Upper lobe of right lung (tissue), 1 donor: ENCODE data around the gene TAS1R2. TPM values are rescaled to one million over a fixed set of nuclear protein-coding genes. Genes with fewer than 3 reads are reported as not detected.

Source experiments
- ATAC-seq: fragments of 200-7000 bp; cut with Tn5 transposase; one replicate; pipeline ENCODE4 v1.9.1; 2020; ENCODE audit warnings: mild to moderate bottlenecking, moderate library complexity
- DNase-seq: peaks from one replicate; pipeline ENCODE4 v3.0.0-alpha.2; 2020
- H3K27ac ChIP-seq: fragments of 200-600 bp; one replicate; pipeline ENCODE4 v1.8.0; 2022
- H3K27me3 ChIP-seq: fragments of 200-600 bp; one replicate; pipeline ENCODE4 v1.8.0; 2022; ENCODE audit warnings: mild to moderate bottlenecking
- H3K36me3 ChIP-seq: fragments of 200-600 bp; one replicate; pipeline ENCODE4 v1.8.0; 2022
- H3K4me1 ChIP-seq: fragments of 200-600 bp; one replicate; pipeline ENCODE4 v1.8.0; 2022
- H3K4me3 ChIP-seq: fragments of 200-600 bp; one replicate; pipeline ENCODE4 v1.8.0; 2022; ENCODE audit warnings: mild to moderate bottlenecking
- H3K9me3 ChIP-seq: fragments of 200-600 bp; one replicate; pipeline ENCODE4 v1.8.0; 2022
- CTCF ChIP-seq: fragments of 200-600 bp; IDR thresholded peaks from one replicate; pipeline ENCODE4 v1.8.0; 2022; ENCODE audit warnings: antibody characterized with exemption
- intact Hi-C: fragments of 100-400 bp; cut with DNase I; formaldehyde crosslinking; loops from one replicate; pipeline ENCODE4 v1.11.0; 2022
- long read RNA-seq: library from polyadenylated mRNA; unstranded; transcript quantifications from one replicate; pipeline ENCODE4 v2.0.0, GENCODE V29; 2021
- total RNA-seq: library from RNA; stranded (reverse); fragmentation: NEBNext Ultra II Directional; extraction: Animal tissue kit (Norgen Biotek cat#: 25700); gene quantifications from one replicate; pipeline ENCODE4 v1.2.1, GENCODE V29; 2021
- donor health status: DM: no; HTN: yes; CAD: no; lungs with severe emphysema.

TAS1R2 gene
- total RNA-seq: not detected
- long read RNA-seq: 0 reads

GRCh38 chr1:18859560-18859959 is at the start of gene TAS1R2:
Gene TAS1R2, minus strand, starts transcription at chr1:18859660. Its CDS starts 0 bp downstream, at chr1:18859660.
- no peak within 1 kb of the TSS for H3K4me3 ChIP-seq
- ATAC-seq: no peak
- no peak within 1 kb of the TSS for H3K27ac ChIP-seq
- no peaks in the 10 kb centered on the region for H3K9me3 ChIP-seq
- H3K27me3 ChIP-seq: no peaks in the 10 kb centered on the region
- intact Hi-C loops: no loop called here
- no peak for DNase-seq
- no peaks in the 10 kb centered on the region for H3K36me3 ChIP-seq
- no peak for TF ChIP-seq CTCF
- no peaks in the 10 kb centered on the region for H3K4me1 ChIP-seq

GRCh38 chr1:18907917-18908845 is 48.7 kb upstream of the TAS1R2 start:
- no peaks in the 10 kb centered on the region for H3K9me3 ChIP-seq
- no peak for DNase-seq
- intact Hi-C loops: loop anchor here (10.0 kb wide), 1 partner anchor 177 kb away; no protein-coding TSS in a partner anchor
- ATAC-seq: peak; percentile 44
- peaks cover 39% of the 10 kb centered on the region for H3K36me3 ChIP-seq
- peak overlapping the region; percentile 63 for H3K27ac ChIP-seq
- H3K27me3 ChIP-seq: no peaks in the 10 kb centered on the region
- H3K4me3 ChIP-seq: peak overlapping the region; percentile 3
- H3K4me1 ChIP-seq: peaks cover 36% of the 10 kb centered on the region
- TF ChIP-seq CTCF: no peak

DNA sequence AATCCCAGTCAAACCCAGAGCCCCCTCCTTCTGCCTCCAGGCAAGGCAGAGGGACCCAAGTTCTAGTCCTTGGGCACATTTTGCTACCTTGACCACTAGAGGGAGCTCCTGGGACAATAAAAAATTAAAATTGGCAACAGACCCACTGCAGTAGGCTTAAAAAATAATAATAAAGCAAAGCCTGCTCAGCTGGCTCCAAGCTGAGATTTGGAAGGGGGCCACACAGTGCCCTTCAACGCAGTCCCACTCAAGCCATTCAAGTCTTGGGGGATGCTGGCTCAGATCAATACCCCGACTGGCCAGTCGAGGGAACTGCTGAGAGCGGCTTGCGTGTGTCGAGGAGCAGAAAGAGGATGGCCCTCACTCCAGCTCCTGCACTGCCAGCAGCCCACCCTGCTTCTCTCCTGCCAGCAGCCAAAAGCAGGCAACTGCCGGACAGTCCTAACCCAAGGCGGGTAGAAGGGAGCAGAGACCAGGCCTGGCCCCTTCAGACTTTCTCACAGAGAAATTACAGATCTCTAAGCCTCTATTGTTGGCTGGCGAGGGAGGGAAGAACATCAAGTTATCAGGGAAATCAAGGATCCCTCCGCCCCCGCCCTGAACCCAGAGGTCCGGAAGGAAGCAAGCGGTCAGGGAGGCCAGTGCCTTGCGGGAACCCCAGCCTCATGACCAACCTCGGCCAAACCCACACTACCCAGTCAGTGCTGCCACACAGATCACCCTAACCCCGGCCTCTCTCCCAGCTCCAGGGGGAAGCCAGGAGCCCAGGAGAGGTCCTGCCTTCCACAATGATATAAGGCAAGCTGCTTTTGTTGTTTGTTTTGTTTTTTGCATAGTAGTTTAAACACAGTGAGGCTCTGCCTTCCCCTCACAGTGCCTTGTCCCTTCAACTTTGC is 47.8 kb upstream of the TAS1R2 start:
- H3K36me3 ChIP-seq: peaks cover 39% of the 10 kb centered on the region
- intact Hi-C loops: loop anchor here (10.0 kb wide), 1 partner anchor 178 kb away; no protein-coding TSS in a partner anchor
- H3K27me3 ChIP-seq: no peaks in the 10 kb centered on the region
- peaks cover 33% of the 10 kb centered on the region for H3K4me1 ChIP-seq
- ATAC-seq: peak; percentile 48
- H3K9me3 ChIP-seq: no peaks in the 10 kb centered on the region
- TF ChIP-seq CTCF: peak; percentile 90
- H3K27ac ChIP-seq: peak overlapping the region; percentile 63
- peak overlapping the region; percentile 3 for H3K4me3 ChIP-seq
- DNase-seq: peak; percentile 77

GRCh38 chr1:18903291-18903756 is 43.9 kb upstream of the TAS1R2 start:
- Histone ChIP-seq H3K36me3 (peaks cover 1% of the 10 kb centered on the region), H3K4me3 (peak overlapping the region; percentile 87), H3K4me1 (peaks cover 36% of the 10 kb centered on the region), H3K27ac (peak overlapping the region; percentile 98), H3K9me3 (no peaks in the 10 kb centered on the region), H3K27me3 (no peaks in the 10 kb centered on the region)
- ATAC-seq: no peak
- intact Hi-C loops: loop anchor here (10.0 kb wide), 1 partner anchor 181 kb away; no protein-coding TSS in a partner anchor
- TF ChIP-seq CTCF: no peak
- DNase-seq: no peak

- Histone ChIP-seq H3K4me1 (peaks cover 29% of the 10 kb centered on the region), H3K36me3 (no peaks in the 10 kb centered on the region), H3K4me3 (peak within 1 kb of the TSS; percentile 87), H3K27ac (peak within 1 kb of the TSS; percentile 98), H3K9me3 (no peaks in the 10 kb centered on the region), H3K27me3 (no peaks in the 10 kb centered on the region)
- intact Hi-C loops: loop anchor here (10.0 kb wide), 1 partner anchor 182 kb away; no protein-coding TSS in a partner anchor
- ATAC-seq: peak; percentile 96
- DNase-seq: peak; percentile 98
- TF ChIP-seq CTCF: no peak
Measured at GRCh38 chr1:18902523-18903290, 43.2 kb upstream of the TAS1R2 start, which contains the start of gene ALDH4A1. Gene ALDH4A1, minus strand, starts transcription at chr1:18902555. Its CDS starts 32 bp downstream, at chr1:18902523.
